Cardiac muscle cell (in vitro differentiated cells and primary cell): ENCODE data around the gene CDCP2. TPM values are rescaled to one million over a fixed set of nuclear protein-coding genes. Genes with fewer than 3 reads are reported as not detected.

Source experiments
- DNase-seq, 2 donors: peaks; one replicate each; pipeline versions ENCODE4 v3.0.0 to v3.0.0-alpha.2; 2010 to 2017; ENCODE audit warnings: low read depth in 1 of 2, low spot score in 1 of 2
- H3K27ac ChIP-seq: fragments of 200-600 bp; sonication (generic); 2 replicates; pipeline ENCODE4 v1.5.1; 2016
- H3K27me3 ChIP-seq: fragments of 200-600 bp; sonication (generic); 2 replicates; pipeline ENCODE4 v1.6.0; 2016; ENCODE audit warnings: control low read depth
- H3K36me3 ChIP-seq: fragments of 200-600 bp; sonication (generic); 2 replicates; pipeline ENCODE4 v1.5.1; 2016; ENCODE audit warnings: control low read depth
- H3K4me1 ChIP-seq: fragments of 200-600 bp; sonication (generic); 2 replicates; pipeline ENCODE4 v1.8.1; 2017; ENCODE audit warnings: low read depth, mild to moderate bottlenecking, mixed run types
- H3K4me3 ChIP-seq: fragments of 200-600 bp; sonication (generic); 2 replicates; pipeline ENCODE4 v1.5.1; 2016; ENCODE audit warnings: mild to moderate bottlenecking
- H3K9me3 ChIP-seq: fragments of 200-600 bp; sonication (generic); 2 replicates; pipeline ENCODE4 v1.5.1; 2017; ENCODE audit warnings: low read depth, mild to moderate bottlenecking, control low read depth
- CTCF ChIP-seq: IDR thresholded peaks from 2 replicates; pipeline ENCODE4 v1.5.1; 2012; ENCODE audit warnings: low read depth, mild to moderate bottlenecking, low read length
- polyA plus RNA-seq: library from polyadenylated mRNA; unstranded; fragments of >200 nt; fragmentation: Nextera tagmentation; extraction: Ambion mirVana; gene quantifications from 2 replicates; pipeline ENCODE4 v1.2.1, GENCODE V29; 2016
- total RNA-seq: library from RNA; depleted of rRNA; stranded (reverse); fragments of >200 nt; gene quantifications from 2 replicates; pipeline ENCODE4 v1.2.3, GENCODE V29; 2016

Gene CDCP2
- total and polyA plus RNA-seq, 2 experiments from 2014 or later = 0.06 TPM; not detected in 1

- Histone ChIP-seq H3K4me1 (peaks cover 9% of the 10 kb centered on the region), H3K36me3 (no peaks in the 10 kb centered on the region), H3K4me3 (no peak overlapping the region), H3K27me3 (no peaks in the 10 kb centered on the region), H3K27ac (no peak overlapping the region), H3K9me3 (no peaks in the 10 kb centered on the region)
- no peak for TF ChIP-seq CTCF
- DNase-seq = no peak
Measured at GRCh38 chr1:54112705-54113368, 40.0 kb downstream of the CDCP2 start.

- no peak for DNase-seq
- H3K36me3 ChIP-seq = no peaks in the 10 kb centered on the region
- peaks cover 9% of the 10 kb centered on the region for H3K4me1 ChIP-seq
- H3K27me3 ChIP-seq = no peaks in the 10 kb centered on the region
- no peak overlapping the region for H3K27ac ChIP-seq
- TF ChIP-seq CTCF = no peak
- H3K4me3 ChIP-seq = no peak overlapping the region
- H3K9me3 ChIP-seq = no peaks in the 10 kb centered on the region
Measured at GRCh38 chr1:54112027-54112426, 40.8 kb downstream of the CDCP2 start.

GRCh38 chr1:54111624-54112023, 41.2 kb downstream of the CDCP2 start:
- peaks cover 8% of the 10 kb centered on the region for H3K4me1 ChIP-seq
- H3K27me3 ChIP-seq = no peaks in the 10 kb centered on the region
- H3K4me3 ChIP-seq = no peak overlapping the region
- no peaks in the 10 kb centered on the region for H3K36me3 ChIP-seq
- H3K9me3 ChIP-seq = no peaks in the 10 kb centered on the region
- no peak overlapping the region for H3K27ac ChIP-seq
- no peak for TF ChIP-seq CTCF
- DNase-seq = no peak

GRCh38 chr1:54110996-54111395, 41.8 kb downstream of the CDCP2 start:
- H3K9me3 ChIP-seq = no peaks in the 10 kb centered on the region
- H3K4me1 ChIP-seq = peaks cover 2% of the 10 kb centered on the region
- no peak overlapping the region for H3K4me3 ChIP-seq
- no peak for DNase-seq
- TF ChIP-seq CTCF = no peak
- H3K36me3 ChIP-seq = no peaks in the 10 kb centered on the region
- no peak overlapping the region for H3K27ac ChIP-seq
- no peaks in the 10 kb centered on the region for H3K27me3 ChIP-seq

- H3K4me1 ChIP-seq = no peaks in the 10 kb centered on the region
- no peaks in the 10 kb centered on the region for H3K27me3 ChIP-seq
- no peak for DNase-seq
- no peaks in the 10 kb centered on the region for H3K36me3 ChIP-seq
- no peak for TF ChIP-seq CTCF
- H3K4me3 ChIP-seq = no peak overlapping the region
- H3K9me3 ChIP-seq = no peaks in the 10 kb centered on the region
- H3K27ac ChIP-seq = no peak overlapping the region
Measured at GRCh38 chr1:54109129-54110090, 43.4 kb downstream of the CDCP2 start.
